Measurements from ENCODE around the gene ANKRD29.
"Not testable (repeated sequence)": the region's sequence is repeated elsewhere in the genome, so short reads cannot be mapped to it uniquely, and the experiment has no call there.

The ANKRD29 gene

DNA sequence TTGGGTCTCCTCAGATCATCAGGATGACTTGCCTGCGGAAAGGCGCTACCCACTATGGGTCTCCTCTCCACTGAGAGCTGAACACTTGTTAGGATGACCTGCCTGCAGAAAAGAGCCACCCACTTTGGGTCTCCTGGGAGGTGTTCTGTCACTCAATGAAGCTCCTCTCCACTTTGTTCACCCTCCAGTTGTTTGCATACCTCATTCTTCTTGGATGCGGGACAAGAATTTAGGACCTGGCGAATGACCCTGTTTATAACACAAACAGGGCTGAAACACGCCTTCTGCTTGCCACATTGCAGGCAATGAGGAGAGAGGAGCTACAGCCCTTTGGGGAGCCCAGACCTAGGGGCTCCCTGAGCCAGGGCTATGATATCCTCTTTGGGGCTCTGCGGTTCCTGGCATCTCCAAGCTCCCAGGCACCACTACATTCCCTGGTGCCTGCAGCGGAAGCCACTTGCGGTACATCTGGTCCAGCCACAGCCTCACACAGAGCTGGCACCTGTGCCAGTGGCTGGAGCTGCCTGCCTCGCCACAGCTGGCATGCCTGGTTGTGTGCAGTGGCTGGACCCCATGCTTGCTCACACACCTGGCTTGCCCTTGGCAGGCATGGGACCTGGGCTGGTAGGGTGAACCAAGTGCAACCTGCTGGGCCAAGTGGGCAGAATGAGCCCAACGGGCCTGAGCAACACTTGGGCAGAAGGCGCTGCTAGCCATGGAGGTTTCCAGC lies 20.6 kb downstream of the ANKRD29 start:
- no peak for DNase-seq

DNA sequence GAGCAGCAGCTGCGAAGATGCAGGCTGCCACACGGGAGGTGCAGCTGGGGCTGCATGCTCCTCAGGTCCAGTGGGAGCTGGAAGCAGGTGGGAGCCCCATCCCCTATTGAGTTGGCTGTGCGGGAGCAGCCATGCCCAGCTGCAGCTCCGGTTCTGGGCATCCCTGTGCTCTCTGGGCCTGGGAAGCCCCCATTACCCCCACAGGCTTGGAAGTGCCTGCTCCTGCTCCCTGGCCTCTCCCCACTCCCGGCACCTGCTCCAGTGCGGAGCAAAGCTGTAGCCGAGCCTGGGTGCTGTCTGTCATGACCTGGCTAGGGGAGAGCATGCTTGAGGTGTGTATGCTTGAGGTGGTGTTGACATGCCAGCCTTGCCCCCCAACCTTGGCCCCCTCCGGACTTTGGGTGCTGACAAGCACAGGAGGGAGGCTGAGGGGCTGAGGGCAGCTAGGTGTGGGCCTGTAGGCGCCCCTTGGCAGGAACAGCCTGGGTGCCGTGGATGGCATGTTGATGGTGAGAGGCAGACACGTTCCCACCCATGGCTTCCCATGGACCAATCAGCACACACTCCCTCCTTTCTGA lies 21.5 kb downstream of the ANKRD29 start:
- no peak for DNase-seq

DNA sequence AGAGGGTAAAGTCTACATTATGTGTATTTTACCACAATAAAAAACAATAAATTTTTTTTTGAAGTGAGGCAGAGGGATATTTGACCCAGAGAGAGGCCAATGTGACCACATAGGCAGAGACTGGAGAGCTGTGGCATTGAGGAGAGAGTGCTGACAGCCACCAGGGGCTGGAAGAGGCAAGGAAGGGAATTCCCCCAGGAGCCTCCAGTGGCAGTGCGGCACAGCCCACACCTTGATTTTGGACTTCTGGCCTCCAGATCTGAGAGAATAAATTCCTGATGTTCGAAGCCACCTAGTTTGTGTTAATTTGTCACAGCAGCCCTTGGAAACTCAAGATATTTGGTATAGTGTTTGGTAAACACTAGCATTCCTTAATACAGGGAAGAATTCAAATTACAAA lies 22.7 kb downstream of the ANKRD29 start:
- DNase-seq: no peak

DNA sequence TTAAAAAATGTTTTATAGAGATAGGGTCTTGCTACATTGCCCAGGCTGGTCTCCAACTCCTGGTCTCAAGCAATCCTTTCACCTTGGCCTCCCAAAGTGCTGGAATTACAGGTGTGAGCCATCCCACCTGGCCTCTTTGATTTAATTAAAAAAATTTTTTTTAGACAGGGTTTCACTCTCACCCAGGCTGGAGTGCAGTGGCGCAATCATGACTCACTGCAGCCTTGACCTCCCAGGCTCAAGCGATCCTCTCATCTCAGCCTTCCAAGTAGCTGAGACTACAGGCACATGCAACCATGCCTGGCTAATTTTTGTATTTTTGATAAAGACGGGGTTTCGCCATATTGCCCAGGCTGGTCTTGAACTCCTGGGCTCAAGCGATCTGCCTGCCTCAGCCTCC lies 26.3 kb downstream of the ANKRD29 start:
- DNase-seq: not testable (repeated sequence)

DNA sequence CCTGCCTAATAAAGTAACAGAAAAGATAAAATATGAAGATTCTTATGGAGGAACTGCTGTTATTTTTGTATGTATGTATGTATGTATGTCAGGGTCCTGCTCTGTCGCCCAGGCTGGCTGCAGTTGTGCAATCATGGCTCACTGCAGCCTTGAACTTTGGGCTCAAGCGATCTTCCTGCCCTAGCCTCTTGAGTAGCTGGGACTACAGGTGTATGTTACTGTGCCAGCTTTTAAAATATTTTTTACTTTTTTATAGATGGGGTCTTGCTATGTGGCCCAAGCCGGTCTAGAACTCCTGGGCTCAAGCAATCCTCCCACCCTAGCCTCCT lies 26.7 kb downstream of the ANKRD29 start:
- DNase-seq: no peak

DNA sequence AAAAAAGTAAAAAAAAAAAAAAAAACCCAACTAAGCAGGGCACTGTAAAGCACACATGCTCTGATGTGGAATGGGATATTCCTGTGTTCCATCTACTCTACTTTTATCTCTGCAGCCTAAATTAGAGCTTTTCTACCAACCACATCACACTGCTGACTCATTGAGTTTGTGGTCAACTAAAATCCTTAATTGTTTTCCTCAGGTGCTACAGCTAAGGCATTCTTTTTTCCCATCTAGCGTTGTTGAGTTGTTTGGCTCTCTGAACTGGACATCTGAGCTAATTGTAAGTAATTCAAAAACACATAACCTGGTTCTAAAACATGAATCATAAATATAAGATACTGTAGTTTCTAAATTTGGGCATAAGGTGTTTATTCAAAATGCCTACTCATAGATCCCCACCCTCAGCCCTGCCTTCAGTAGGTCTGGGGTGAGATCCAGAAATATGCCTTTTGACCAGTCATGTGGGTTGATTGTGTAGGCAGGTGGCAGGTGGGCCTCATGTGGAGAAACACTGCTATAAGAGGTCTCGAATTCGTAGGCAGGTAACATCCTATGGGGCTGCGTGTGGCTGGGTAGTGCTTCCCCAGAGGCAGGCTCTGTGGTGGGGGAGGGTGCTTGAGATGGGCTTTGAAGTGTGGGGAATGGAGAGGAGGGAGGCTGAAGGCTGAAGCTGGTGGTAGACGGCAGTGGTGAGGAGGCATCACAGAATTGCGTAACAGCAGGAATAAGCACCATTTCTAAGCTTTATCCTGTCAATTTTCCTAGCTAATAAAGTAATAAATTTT lies 27.2 kb downstream of the ANKRD29 start:
- DNase-seq: no peak

DNA sequence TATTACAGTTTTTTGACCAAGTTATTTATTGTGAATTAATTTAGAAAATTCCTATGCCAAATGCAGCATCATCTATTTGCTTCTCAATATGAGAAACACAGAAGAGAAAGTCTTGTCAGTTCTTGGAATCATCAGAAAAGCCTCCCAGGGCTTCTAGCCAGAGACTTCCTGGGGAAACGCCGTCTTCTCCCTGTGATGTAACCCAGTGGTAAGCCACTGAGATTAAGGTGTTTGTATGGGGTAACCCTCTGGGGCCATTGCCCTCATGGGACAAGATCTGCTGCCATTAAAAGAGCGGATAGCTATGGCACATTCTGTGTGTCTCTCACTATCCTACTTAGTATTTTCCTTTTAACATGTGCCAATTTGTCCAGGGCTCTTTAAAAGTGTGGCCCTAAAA lies 28.0 kb downstream of the ANKRD29 start:
- no peak for DNase-seq

DNA sequence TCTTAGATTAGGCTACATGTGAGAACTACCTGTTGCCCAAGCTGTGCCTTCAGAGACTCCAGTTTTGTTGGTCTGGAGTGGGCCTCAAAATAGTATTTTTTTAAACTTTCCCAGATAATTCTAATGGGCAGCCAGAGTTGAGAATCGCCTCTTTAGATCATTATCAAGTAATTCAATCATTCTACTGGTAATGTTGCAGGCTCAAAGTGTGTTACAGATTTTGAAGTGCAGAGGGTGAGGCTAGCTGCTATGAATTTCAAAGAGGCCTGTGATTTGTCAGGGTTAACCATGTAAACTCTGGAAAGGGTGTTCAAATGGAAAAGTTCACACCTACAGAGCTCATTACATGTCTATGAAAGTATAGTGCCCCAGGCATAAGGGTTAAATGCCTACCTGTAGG lies 30.1 kb downstream of the ANKRD29 start:
- DNase-seq: no peak

DNA sequence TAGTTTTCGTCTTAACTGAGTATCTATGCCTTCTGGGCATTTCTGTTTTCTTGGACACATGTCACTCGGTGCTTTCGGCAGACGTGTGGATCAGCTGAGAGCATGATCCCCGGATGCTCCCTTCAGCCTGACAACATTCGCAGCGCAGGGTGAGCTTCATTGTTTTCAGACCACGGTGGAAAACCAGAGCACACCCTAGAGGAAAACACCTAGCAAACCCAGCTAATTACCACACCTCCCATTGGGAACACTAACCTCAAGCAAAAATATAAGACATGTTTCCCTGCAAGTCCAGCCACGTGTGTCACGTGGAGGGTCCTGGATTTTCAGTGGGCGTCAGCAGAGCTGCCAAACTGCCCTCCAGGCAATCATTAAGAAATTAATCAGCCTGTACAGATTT lies 31.0 kb downstream of the ANKRD29 start:
- DNase-seq: no peak

DNA sequence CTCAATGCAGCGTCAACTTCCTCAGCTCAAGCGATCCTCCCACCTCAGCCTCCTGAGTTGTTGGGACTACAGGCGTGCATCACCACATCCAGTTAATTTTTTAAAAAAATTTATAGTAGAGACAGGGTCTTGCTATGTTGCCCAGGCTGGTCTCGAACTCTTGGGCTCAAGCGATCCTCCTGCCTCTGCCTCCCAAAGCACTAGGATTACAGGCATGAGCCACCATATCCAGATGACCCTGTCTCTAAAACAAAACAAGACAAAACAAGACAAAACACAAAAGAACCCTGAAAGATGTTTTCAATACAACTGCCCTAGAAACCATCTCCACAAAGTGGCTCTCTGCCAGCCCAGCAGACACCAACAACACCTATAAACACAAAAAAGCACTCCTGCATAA lies 31.4 kb downstream of the ANKRD29 start:
- DNase-seq: no peak

DNA sequence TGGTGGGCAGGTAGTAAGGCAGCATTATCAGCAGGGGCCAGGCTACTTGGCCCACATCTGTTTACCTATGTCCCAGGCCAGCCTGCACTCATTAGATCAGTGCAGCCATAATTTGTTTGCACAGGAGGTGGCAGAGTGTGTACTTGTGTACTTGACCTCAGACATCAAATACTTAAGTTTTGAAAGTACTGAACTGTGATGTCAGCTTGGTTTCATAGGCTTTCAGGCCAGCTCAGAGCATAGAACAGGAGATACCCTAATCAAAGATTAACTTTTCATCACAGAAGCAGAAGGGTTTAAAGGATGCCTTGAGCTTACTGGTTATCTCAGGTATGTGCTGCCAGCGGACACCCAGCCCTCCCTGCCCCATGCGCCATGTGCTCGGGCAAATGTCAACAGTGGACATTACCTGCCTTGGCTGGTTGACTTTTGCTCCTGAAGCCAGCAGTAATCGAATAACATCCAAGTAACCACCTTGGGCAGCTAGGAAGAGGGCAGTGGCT lies 33.2 kb downstream of the ANKRD29 start:
- no peak for DNase-seq

DNA sequence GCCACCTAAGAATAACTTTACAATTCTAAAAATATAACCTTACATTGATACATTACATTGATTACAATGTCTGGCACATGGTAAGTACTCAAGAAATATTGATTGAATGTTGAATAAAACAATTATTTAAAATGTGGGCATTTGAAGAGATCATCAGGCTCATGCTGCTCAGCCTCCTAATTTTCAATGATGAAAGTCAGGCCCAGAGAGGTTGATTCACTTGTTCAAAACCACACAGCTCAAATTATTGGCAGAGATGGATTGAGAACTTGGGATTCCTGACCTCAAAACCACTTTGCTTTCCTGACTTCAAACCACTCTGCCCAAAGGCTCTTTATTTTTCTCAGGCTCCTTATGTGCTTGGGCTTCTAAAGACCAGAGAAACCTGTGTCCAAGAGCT lies 34.7 kb downstream of the ANKRD29 start:
- DNase-seq: no peak

DNA sequence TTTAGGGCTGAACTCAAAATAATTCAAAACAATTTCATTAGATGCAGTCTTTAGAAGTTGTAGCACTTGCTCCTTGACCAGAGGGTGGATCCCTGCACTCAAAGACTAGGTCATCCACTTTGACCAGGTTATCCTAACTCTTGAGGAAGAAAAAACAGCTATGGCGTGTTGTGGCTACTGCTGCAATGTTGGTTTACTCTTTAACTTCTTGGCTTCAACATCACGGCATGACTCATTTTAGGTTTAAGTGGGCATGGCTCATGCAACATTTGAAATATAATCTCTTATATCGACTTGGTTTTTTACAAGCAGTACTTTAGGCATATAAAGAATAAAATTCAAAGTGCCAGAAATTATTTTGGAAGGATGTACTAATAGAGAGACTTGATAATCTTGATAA lies 35.4 kb downstream of the ANKRD29 start:
- DNase-seq: no peak

DNA sequence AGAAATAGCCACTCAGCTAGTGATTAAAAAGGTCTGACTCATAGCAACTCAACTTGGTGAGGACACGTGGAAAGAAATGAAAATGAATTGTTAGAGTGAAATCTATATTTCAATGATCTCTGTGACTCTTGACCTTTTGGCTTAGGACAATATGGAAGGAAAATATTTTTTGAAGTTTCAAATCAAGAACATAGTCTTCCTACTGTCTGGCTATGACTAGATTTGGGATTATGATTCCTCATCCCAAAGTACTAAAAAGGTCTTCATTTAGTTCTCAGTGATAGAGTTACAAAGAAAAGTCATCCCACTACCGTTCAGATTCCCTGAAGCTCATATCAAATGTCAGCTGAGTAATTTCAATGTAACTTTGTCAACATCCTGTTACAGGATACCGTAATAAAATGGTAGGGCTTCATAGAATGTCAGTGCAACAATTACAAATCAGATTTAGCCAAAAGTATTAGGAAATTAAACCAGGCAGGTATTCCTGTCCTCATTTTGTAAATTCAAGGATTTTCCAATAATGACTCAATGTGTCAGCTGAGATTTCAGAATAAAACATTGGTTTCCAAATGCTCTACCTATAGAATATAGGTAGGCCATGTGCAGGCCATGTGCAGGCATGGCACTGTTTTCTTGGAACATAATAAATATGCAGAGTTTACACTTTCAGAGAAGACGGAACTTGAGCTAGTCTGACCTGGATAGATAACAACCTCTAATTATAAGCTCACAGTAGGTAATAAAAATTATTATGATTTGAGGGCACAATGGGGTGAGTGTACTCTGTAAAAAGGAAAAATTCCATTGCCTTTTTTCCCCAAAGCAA lies 36.0 kb downstream of the ANKRD29 start:
- no peak for DNase-seq

DNA sequence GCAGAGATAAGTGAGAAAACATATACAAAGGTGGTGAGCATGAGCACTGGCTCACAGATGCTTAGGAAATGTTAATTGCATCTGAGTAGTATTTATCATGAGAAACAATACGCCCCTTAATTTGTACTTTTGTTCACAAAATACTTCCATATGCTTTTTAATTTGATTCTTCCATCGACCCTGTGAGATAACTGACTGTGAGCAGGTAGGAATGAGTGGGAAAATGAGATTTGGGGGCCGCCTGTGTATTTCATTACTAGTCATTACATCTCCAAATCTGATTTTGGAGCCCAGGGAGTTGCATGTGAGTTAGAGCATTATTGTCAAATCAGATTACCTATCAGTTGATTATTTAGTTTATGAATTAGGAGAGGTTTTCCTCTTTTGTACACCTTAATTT lies 39.7 kb downstream of the ANKRD29 start:
- DNase-seq: no peak

DNA sequence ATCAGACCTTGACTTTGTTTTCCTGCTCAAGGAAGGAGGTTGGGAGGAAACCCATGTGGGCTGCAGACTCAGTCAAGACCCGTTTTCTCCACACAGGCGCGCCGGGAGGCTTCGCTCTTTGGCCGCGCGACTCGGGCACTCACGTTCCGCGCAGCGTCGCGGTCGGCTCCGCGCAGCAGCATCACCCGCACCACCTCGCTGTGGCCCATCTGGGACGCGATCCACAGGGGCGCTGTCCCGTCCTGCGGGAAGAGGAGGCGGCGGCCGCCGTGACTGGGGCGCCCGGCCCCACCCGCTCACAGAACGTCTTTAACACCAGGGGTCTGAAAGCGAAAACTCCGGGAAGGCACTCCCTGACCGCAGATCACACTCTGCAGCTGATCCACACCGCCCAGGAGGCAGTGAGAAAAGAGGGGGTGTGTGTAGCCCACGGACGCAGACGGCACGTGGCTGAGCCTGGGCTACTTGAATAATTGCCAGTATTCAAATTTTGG lies 43.3 kb downstream of the ANKRD29 start:
- no peak for DNase-seq

DNA sequence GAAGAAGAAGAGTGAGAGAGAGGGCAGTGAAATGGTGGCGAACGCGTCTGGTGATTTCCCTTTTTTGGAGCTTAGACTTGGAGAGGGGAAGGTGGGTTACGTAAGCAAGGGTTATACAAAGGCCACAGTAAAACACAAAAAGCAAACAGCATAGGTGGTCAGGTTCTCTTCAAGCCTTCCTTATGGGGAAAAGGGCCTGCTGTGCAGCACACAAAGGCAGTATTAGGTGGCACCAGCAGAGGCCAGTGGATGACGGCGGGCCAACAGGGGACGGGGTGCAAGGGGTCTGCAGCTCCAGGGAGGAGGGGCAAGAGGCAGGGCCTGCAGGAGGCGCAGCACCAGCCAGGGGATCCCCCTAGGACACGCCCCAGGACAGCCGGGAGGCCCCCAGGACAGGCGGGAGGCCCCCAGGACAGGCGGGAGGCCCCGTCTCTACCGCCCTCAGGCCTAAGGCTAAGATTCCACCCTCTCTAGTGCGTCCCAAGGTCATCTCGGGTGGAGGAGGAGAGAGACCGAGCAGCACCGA lies 43.8 kb downstream of the ANKRD29 start:
- no peak for DNase-seq

DNA sequence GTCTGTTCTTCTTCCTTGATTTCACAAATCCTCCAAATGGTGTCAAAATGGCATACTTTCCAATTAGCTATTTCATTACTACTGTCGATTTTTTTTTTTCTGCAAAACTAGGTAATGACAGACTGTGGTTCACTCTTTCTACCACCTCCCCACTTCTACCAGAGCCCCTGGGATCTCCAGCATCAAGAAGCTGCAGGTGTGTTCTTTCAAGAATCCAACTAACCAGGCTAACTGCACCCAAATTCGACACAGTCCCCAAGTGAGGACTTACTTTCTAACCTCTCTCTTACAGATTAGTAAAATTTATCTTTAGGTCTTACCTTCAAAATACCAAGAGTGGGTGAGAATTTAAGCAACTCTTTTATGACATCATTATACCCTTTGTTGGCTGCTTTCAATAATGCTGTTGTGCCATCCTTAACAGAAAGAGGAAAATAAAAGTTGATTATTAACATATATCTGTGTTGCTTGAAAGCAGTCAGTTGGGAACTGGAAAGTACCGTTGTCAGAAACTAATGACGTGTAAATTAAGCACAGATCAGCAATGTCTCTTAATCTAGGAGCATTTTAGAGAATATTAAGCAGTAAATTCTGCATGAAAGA lies 45.2 kb downstream of the ANKRD29 start:
- DNase-seq: no peak

DNA sequence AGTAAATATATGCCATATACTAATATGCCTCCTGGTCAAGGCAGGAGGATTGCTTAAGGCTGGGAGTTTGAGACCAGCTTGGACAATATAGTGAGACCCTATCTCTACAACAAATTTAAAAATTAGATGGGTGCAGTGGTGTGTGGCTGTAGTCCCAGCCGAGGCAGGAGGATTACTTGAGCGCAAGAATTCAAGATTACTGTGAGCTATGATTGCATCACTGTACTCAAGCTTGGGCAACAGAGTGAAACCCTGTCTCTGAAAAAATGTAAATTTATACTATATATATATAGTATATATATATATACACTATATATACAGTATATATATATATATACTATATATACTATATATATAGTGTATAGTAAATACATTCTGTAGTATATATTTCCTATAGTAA lies 46.5 kb downstream of the ANKRD29 start:
- DNase-seq: no peak

DNA sequence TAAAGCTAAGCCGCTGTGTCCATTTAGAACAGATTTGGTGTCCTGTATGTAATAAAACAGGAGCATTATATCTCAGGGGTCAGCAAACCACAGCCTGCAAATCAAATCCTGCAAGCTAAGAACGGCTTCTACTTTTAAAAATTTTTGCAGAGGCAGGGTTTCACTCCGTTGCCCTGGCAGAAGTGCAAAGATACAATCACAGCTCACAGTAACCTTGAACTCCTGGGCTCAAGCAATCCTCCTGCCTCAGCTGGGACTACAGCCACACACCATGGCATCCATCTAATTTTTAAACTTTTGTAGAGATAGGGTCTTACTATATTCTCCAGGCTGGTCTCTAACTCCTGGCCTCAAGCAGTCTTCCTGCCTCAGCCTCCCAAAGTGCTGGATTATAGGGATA lies 47.8 kb downstream of the ANKRD29 start:
- no peak for DNase-seq

DNA sequence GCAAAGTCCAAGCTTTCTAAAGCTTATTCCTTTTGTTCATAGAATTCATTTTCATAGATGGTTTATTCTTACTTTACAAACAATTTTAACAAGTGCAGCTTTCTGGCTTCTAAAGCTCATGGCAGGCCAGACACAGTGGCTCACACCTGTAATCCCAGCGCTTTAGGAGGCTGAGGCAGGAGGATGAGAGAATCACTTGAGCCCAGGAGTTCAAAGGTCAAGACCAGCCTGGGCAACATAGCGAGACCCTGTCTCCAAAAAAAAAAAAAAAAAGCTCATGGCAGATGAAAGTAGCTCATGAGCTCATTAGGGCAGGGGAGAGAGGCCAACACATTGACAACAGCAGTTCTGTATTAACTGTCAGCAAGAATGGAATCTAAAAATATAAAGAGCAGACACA lies 48.3 kb downstream of the ANKRD29 start:
- DNase-seq: no peak

DNA sequence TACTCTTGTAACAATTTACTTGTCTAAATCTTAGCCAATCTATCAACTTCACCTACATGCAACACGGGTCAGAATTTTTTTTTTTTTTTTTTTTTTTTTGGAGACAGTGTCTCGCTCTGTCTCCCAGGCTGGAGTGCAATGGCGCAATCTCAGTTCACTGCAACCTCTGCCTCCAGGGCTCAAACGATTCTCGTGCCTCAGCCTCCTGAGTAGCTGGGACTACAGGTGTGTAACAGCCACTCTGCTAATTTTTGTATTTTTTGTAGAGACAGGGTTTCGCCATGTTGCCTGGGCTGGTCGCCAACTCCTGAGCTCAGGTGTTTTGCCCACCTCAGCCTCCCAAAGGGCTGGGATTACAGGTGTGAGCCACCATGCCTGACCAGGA lies 49.6 kb downstream of the ANKRD29 start:
- not testable (repeated sequence) for DNase-seq
